Adrenal gland (tissue), 5 donors: ENCODE measurements around the gene MATN1.

Experiments used
- POLR2A ChIP-seq, 2 donors: fragments of 450-650 bp; IDR thresholded peaks; one replicate each; pipeline ENCODE4 v1.6.1; 2017; ENCODE audit warnings: antibody characterized with exemption in 2 of 2, mild to moderate bottlenecking in 2 of 2, moderate library complexity in 1 of 2
- TF ChIP-seq, protein P1 (sequence below), 6 experiments: fragments of 450-650 bp in 4 of 6; fragments of 200-600 bp in 2 of 6; sonication (generic) in 1 of 6; IDR thresholded peaks; 1 replicate in 5 of 6; 2 replicates in 1 of 6; pipeline versions ENCODE4 v1.5.1 to v1.8.0; 2016 to 2021; ENCODE audit warnings: antibody characterized with exemption in 6 of 6, mild to moderate bottlenecking in 2 of 6, moderate library complexity in 1 of 6
- donor health status: DM: no; HTN: no; CAD: no.

DNA sequence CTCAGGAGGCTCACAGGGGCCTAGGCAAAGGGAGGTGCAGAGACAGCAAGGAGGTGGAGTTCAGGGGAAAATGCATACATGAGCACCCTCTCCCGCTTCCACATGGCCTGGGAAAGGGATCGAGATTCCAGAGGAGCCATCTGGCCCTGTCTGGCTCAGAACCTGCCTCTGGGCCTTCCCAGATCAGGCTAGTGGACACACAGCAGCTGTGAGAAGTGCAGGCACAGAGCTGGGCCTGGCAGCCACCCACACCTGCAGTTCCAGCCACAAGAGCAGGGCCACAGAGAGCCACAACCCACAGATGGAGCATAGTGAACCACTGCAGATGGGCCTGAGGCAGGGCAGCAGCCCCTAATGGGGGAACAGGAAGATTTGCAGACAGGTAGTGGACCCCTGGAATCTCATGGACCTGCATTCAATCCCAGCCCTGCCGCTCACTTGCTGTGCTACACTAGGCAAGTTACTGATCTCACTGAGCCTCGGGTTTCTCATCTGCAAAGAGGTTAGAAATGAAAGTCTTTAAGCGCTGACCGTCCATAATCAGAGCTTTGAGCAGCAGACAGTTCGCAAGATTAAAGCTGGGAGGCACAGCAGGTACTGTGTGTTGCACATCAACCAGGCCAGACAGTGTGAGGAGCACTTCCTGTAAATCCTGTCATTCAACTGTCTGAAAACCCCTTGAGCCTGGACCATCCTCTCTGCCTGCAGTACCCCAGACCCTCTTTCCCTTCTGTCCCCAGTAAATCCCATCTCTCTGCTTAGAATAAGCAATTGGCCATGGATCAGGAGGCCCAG, 58.0 kb downstream of the MATN1 start:
- TF ChIP-seq, protein P1, sequence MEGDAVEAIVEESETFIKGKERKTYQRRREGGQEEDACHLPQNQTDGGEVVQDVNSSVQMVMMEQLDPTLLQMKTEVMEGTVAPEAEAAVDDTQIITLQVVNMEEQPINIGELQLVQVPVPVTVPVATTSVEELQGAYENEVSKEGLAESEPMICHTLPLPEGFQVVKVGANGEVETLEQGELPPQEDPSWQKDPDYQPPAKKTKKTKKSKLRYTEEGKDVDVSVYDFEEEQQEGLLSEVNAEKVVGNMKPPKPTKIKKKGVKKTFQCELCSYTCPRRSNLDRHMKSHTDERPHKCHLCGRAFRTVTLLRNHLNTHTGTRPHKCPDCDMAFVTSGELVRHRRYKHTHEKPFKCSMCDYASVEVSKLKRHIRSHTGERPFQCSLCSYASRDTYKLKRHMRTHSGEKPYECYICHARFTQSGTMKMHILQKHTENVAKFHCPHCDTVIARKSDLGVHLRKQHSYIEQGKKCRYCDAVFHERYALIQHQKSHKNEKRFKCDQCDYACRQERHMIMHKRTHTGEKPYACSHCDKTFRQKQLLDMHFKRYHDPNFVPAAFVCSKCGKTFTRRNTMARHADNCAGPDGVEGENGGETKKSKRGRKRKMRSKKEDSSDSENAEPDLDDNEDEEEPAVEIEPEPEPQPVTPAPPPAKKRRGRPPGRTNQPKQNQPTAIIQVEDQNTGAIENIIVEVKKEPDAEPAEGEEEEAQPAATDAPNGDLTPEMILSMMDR (IDR thresholded peaks at IDR 0.05): no peak
- no peak for TF ChIP-seq POLR2A (IDR thresholded peaks at IDR 0.05)
